H1 (cell line): Measurements from ENCODE around the gene MDFI. TPM values are rescaled to one million over a fixed set of nuclear protein-coding genes. Genes with fewer than 3 reads are reported as not detected.

ENCODE experiments used
- CTCF ChIA-PET: fragments of 300-600 bp; sonication (Branson Sonifier 250); formaldehyde crosslinking; loops from one replicate; lab custom pipeline; 2021; ENCODE audit not compliant: partially characterized antibody; lab: Charles Lee
- POLR2A ChIA-PET: fragments of 300-600 bp; sonication (Branson Sonifier 250); formaldehyde crosslinking; loops from one replicate; lab custom pipeline; 2021; ENCODE audit warnings: inconsistent platforms; ENCODE audit not compliant: partially characterized antibody; lab: Charles Lee
- DNase-seq, 2 experiments: peaks; one replicate each; pipeline versions ENCODE4 v3.0.0 to v3.0.0-alpha.2; 2010 to 2022; ENCODE audit warnings: low spot score in 2 of 2, low read depth in 1 of 2, mixed read lengths in 1 of 2
- FAIRE-seq: peaks from 2 replicates; lab custom pipeline; 2011; peaks lifted over from hg19 to GRCh38; lab: Jason Lieb, UNC
- H2AFZ ChIP-seq: 2 replicates; pipeline ENCODE4 v1.8.1; 2012; ENCODE audit warnings: low read length, inconsistent platforms
- H2AK5ac ChIP-seq: 2 replicates; pipeline ENCODE4 v1.6.1; 2013; ENCODE audit warnings: low read depth, low read length
- H2BK120ac ChIP-seq: replicated peaks from 2 replicates; pipeline ENCODE3; 2013; ENCODE audit warnings: low read depth, low read length, inconsistent platforms
- H2BK12ac ChIP-seq: 2 replicates; pipeline ENCODE4 v1.6.1; 2013; ENCODE audit warnings: low read depth, low read length
- H2BK15ac ChIP-seq: 2 replicates; pipeline ENCODE4 v1.6.1; 2013; ENCODE audit warnings: low read length
- H2BK20ac ChIP-seq: 2 replicates; pipeline ENCODE4 v1.6.1; 2013; ENCODE audit warnings: low read length
- H2BK5ac ChIP-seq: 2 replicates; pipeline ENCODE4 v1.6.1; 2013; ENCODE audit warnings: low read depth, low read length
- H3K14ac ChIP-seq: 2 replicates; pipeline ENCODE4 v1.6.1; 2013; ENCODE audit warnings: inconsistent platforms; ENCODE audit not compliant: insufficient read length
- H3K18ac ChIP-seq: 2 replicates; pipeline ENCODE4 v1.6.1; 2013; ENCODE audit warnings: low read length; ENCODE audit errors: extremely low read depth
- H3K23ac ChIP-seq: 2 replicates; pipeline ENCODE4 v1.6.1; 2013; ENCODE audit warnings: inconsistent platforms; ENCODE audit not compliant: insufficient read length
- H3K23me2 ChIP-seq: 2 replicates; pipeline ENCODE4 v1.6.1; 2013; ENCODE audit warnings: low read depth, low read length
- H3K27ac ChIP-seq: 2 replicates; pipeline ENCODE4 v1.6.1; 2011; ENCODE audit warnings: low read depth, low read length, inconsistent platforms
- H3K27me3 ChIP-seq, 4 experiments: replicated peaks in 1 of 4; 1 replicate in 1 of 4; 2 replicates in 3 of 4; pipeline versions ENCODE4 v1.6.1 to v1.8.1; 2011 to 2013; ENCODE audit warnings: low read length in 3 of 4, mild to moderate bottlenecking in 3 of 4, inconsistent platforms in 2 of 4, mixed read lengths in 2 of 4, moderate library complexity in 1 of 4; ENCODE audit not compliant: control insufficient read depth in 3 of 4, insufficient read depth in 3 of 4; ENCODE audit errors: extremely low read depth in 1 of 4
- H3K36me3 ChIP-seq, 4 experiments: 2 replicates each; pipeline versions ENCODE4 v1.6.1 to v1.8.1; 2011 to 2013; ENCODE audit warnings: mild to moderate bottlenecking in 4 of 4, low read length in 3 of 4, moderate library complexity in 2 of 4, control low read depth in 1 of 4, inconsistent platforms in 1 of 4; ENCODE audit not compliant: insufficient read depth in 4 of 4, control insufficient read depth in 2 of 4
- H3K4ac ChIP-seq: replicated peaks from 2 replicates; pipeline ENCODE3; 2013; ENCODE audit warnings: low read length, low read depth, mixed read lengths, inconsistent platforms; ENCODE audit not compliant: insufficient read length
- H3K4me1 ChIP-seq, 4 experiments: replicated peaks in 1 of 4; 1 replicate in 1 of 4; 2 replicates in 3 of 4; pipeline versions ENCODE4 v1.6.1 to v1.8.1; 2011 to 2013; ENCODE audit warnings: low read length in 3 of 4, inconsistent platforms in 2 of 4, mixed read lengths in 1 of 4; ENCODE audit not compliant: insufficient read depth in 4 of 4, control insufficient read depth in 3 of 4
- H3K4me2 ChIP-seq, 2 experiments: 2 replicates each; pipeline versions ENCODE4 v1.6.1 to v1.8.1; 2011 to 2013; ENCODE audit warnings: low read depth in 2 of 2, low read length in 2 of 2, control low read depth in 1 of 2, inconsistent platforms in 1 of 2, mild to moderate bottlenecking in 1 of 2; ENCODE audit not compliant: insufficient read depth in 1 of 2
- H3K4me3 ChIP-seq, 4 experiments: fragments of 200-600, 300-600 bp in 1 of 4; sonication (generic), shearing (Covaris generic), sonication (Bioruptor Twin) in 1 of 4; 2 replicates each; pipeline versions ENCODE4 v1.5.1 to v1.8.1; 2011 to 2016; ENCODE audit warnings: low read length in 4 of 4, low read depth in 3 of 4, control low read depth in 2 of 4, inconsistent platforms in 2 of 4, mild to moderate bottlenecking in 2 of 4, mixed read lengths in 1 of 4, moderate library complexity in 1 of 4; ENCODE audit not compliant: insufficient read depth in 2 of 4; ENCODE audit errors: extremely low read depth in 1 of 4
- H3K56ac ChIP-seq: replicated peaks from 2 replicates; pipeline ENCODE3; 2013; ENCODE audit warnings: low read depth, mild to moderate bottlenecking, mixed read lengths, low read length, inconsistent platforms; ENCODE audit not compliant: insufficient read length
- H3K79me1 ChIP-seq: 2 replicates; pipeline ENCODE4 v1.6.1; 2013; ENCODE audit warnings: low read depth, low read length, control low read depth
- H3K79me2 ChIP-seq, 2 experiments: 2 replicates each; pipeline versions ENCODE4 v1.6.1 to v1.8.1; 2012 to 2013; ENCODE audit warnings: low read length in 2 of 2, mild to moderate bottlenecking in 2 of 2, inconsistent platforms in 1 of 2; ENCODE audit not compliant: insufficient read depth in 2 of 2, control insufficient read depth in 1 of 2
- H3K9ac ChIP-seq, 4 experiments: replicated peaks in 1 of 4; 1 replicate in 1 of 4; 2 replicates in 3 of 4; pipeline versions ENCODE4 v1.6.1 to v1.8.1; 2011 to 2013; ENCODE audit warnings: low read depth in 3 of 4, low read length in 3 of 4, control low read depth in 2 of 4, mild to moderate bottlenecking in 2 of 4, moderate library complexity in 2 of 4, inconsistent platforms in 1 of 4; ENCODE audit errors: extremely low read depth in 1 of 4
- H3K9me3 ChIP-seq, 2 experiments: 2 replicates each; pipeline versions ENCODE4 v1.6.1 to v1.8.1; 2012 to 2013; ENCODE audit warnings: mild to moderate bottlenecking in 2 of 2, moderate library complexity in 2 of 2, control low read depth in 1 of 2, inconsistent platforms in 1 of 2, low read depth in 1 of 2, low read length in 1 of 2, mixed read lengths in 1 of 2; ENCODE audit not compliant: insufficient read depth in 2 of 2
- H4K20me1 ChIP-seq, 2 experiments: replicated peaks in 1 of 2; 2 replicates each; pipeline versions ENCODE3 to v1.8.1; 2011 to 2013; ENCODE audit warnings: inconsistent platforms in 2 of 2, low read length in 2 of 2, mild to moderate bottlenecking in 1 of 2; ENCODE audit not compliant: insufficient read depth in 2 of 2, control insufficient read depth in 1 of 2
- H4K5ac ChIP-seq: 2 replicates; pipeline ENCODE4 v1.6.1; 2013; ENCODE audit warnings: low read length, low read depth, mixed read lengths, inconsistent platforms; ENCODE audit not compliant: insufficient read length
- H4K8ac ChIP-seq: 2 replicates; pipeline ENCODE4 v1.8.0; 2013; ENCODE audit warnings: mild to moderate bottlenecking, moderate library complexity, low read length, inconsistent platforms; ENCODE audit not compliant: insufficient read depth; ENCODE audit errors: extremely low read depth
- H4K91ac ChIP-seq: replicated peaks from 2 replicates; pipeline ENCODE3; 2013; ENCODE audit warnings: low read length, mixed read lengths, inconsistent platforms; ENCODE audit not compliant: insufficient read length
- EZH2 ChIP-seq: fragments of 200-600 bp; sonication (generic); IDR thresholded peaks from 2 replicates; pipeline ENCODE4 v1.7.1; 2012; ENCODE audit warnings: low read depth, mild to moderate bottlenecking, moderate library complexity, low read length, inconsistent platforms; ENCODE audit not compliant: severe bottlenecking
- KDM1A ChIP-seq: fragments of 200-600, 300-600 bp; sonication (generic); IDR thresholded peaks from 2 replicates; pipeline ENCODE4 v1.7.1; 2016; ENCODE audit warnings: mild to moderate bottlenecking, low read length, borderline replicate concordance
- YY1 ChIP-seq: IDR thresholded peaks from 2 replicates; pipeline ENCODE4 v1.6.1; 2011; ENCODE audit warnings: low read depth, mild to moderate bottlenecking, low read length
- WGBS, 2 experiments: shearing (Covaris generic) in 1 of 2; methylation state at CpG; one replicate each; pipeline versions ENCODE4 v1.1.6 to v1.1.7; 2013 to 2015; ENCODE audit warnings: low lambda C conversion rate in 2 of 2, mixed read lengths in 2 of 2, inconsistent platforms in 1 of 2, low coverage in 1 of 2, missing lambda C conversion rate in 1 of 2; ENCODE audit not compliant: insufficient replicate concordance in 2 of 2, insufficient coverage in 1 of 2, insufficient read length in 1 of 2; ENCODE audit errors: extremely low coverage in 1 of 2, missing lambda C conversion rate in 1 of 2; 5-methylcytosine and 5-hydroxymethylcytosine counted together
- polyA plus RNA-seq, 7 experiments: library from polyadenylated mRNA; depleted of rRNA in 3 of 7; stranded (reverse) in 5 of 7; unstranded in 2 of 7; fragments of >200 nt in 5 of 7; fragments of 200-250 nt in 2 of 7; gene quantifications; 1 replicate in 5 of 7; 2 replicates in 1 of 7; 4 replicates in 1 of 7; pipeline versions ENCODE4 v1.2.1 to v1.2.3, GENCODE V29; 2011 to 2013; ENCODE audit warnings: missing spikeins in 2 of 7, mixed read lengths in 2 of 7
- total RNA-seq: library from RNA; stranded (reverse); fragmentation: NEBNext Ultra II Directional; extraction: Animal tissue kit (Norgen Biotek cat#: 25700); gene quantifications from 2 replicates; pipeline ENCODE4 v1.2.1, GENCODE V29; 2021

MDFI gene
- total and polyA plus RNA-seq, 2 of the 8 experiments (the other 6 are each of a cell fraction or from before 2014, with no cell fraction given) = 41.0 to 65.6 TPM

GRCh38 chr6:41593406-41593805, 44.9 kb upstream of the MDFI start:
- Histone ChIP-seq H2BK12ac (no peak overlapping the region), H3K14ac (no peak overlapping the region), H2BK5ac (no peak overlapping the region), H3K27ac (no peak overlapping the region), H4K91ac (no peak overlapping the region), H3K18ac (no peak overlapping the region), H4K5ac (no peak overlapping the region), H2BK15ac (no peak overlapping the region), H3K9me3 (no peaks in the 10 kb centered on the region), H3K79me1 (no peaks in the 10 kb centered on the region), H3K36me3 (peaks cover 0 to 4% (median 2%) of the 10 kb centered on the region in 4 experiments; a peak in 3 of 8 replicates), H3K4me1 (peaks cover 3 to 11% (median 7%) of the 10 kb centered on the region in 4 experiments), H2AFZ (no peak overlapping the region), H3K4ac (no peak overlapping the region), H3K9ac (no peak overlapping the region), H2BK20ac (no peak overlapping the region), H4K8ac (no peak overlapping the region; the same call in 1 of the 2 replicates), H3K56ac (no peak overlapping the region), H3K79me2 (no peaks in the 10 kb centered on the region), H2AK5ac (no peak overlapping the region), H3K23me2 (no peaks in the 10 kb centered on the region), H3K23ac (no peak overlapping the region), H4K20me1 (peaks cover 0 to 2% of the 10 kb centered on the region in 2 experiments), H3K4me2 (no peak overlapping the region), H2BK120ac (no peak overlapping the region), H3K27me3 (no peaks in the 10 kb centered on the region), H3K4me3 (no peak overlapping the region)
- ChIA-PET POLR2A (no interaction called here), CTCF (interaction anchor here (1.1 to 27.7 kb wide), 8 partner anchors 8 to 225 kb away, joined by 3 to 361 read pairs (median 4); no protein-coding TSS in a partner anchor)
- DNase-seq = no peak
- TF ChIP-seq YY1 (no peak), EZH2 (no peak), KDM1A (no peak)
- no peak for FAIRE-seq
- WGBS, 2 experiments = 94% methylated on average over 24 of the region's 24 CpGs; no CpG with 5 or more reads in 1 of the 2 experiments
